Lung (tissue), 12 donors: ENCODE measurements around the gene SHISA8. TPM values are rescaled to one million over a fixed set of nuclear protein-coding genes. Genes with fewer than 3 reads are reported as not detected.

ENCODE experiments used
- ATAC-seq: fragments of 200-7000 bp; cut with Tn5 transposase; one replicate; pipeline ENCODE4 v1.9.1; 2020; ENCODE audit warnings: moderate number of reproducible peaks; ENCODE audit not compliant: insufficient read depth, low FRiP score
- DNase-seq, 3 donors: peaks; one replicate each; pipeline ENCODE4 v3.0.0-alpha.2; 2013 to 2017
- H3K27ac ChIP-seq, 2 donors: one replicate each; pipeline ENCODE4 v1.5.1; 2013; ENCODE audit warnings: mild to moderate bottlenecking in 2 of 2, moderate library complexity in 2 of 2, control low read depth in 1 of 2, inconsistent platforms in 1 of 2, low read depth in 1 of 2, low read length in 1 of 2
- H3K27me3 ChIP-seq, 3 donors: one replicate each; pipeline ENCODE4 v1.5.1; 2013; ENCODE audit warnings: low read length in 2 of 3; ENCODE audit not compliant: control insufficient read depth in 3 of 3, insufficient read depth in 3 of 3
- H3K36me3 ChIP-seq, 4 donors: one replicate each; pipeline ENCODE4 v1.5.1; 2013; ENCODE audit warnings: low read length in 4 of 4, mild to moderate bottlenecking in 1 of 4, moderate library complexity in 1 of 4; ENCODE audit not compliant: control insufficient read depth in 4 of 4, insufficient read depth in 4 of 4
- H3K4me1 ChIP-seq, 5 donors: one replicate each; pipeline ENCODE4 v1.5.1; 2013; ENCODE audit warnings: low read length in 5 of 5, mild to moderate bottlenecking in 2 of 5, moderate library complexity in 1 of 5; ENCODE audit not compliant: control insufficient read depth in 5 of 5, insufficient read depth in 5 of 5
- H3K4me3 ChIP-seq: one replicate; pipeline ENCODE4 v1.5.1; 2013; ENCODE audit warnings: mild to moderate bottlenecking, control low read depth, moderate library complexity
- H3K9ac ChIP-seq, 2 donors: one replicate each; pipeline ENCODE4 v1.5.1; 2013; ENCODE audit warnings: low read length in 2 of 2, control low read depth in 1 of 2; ENCODE audit not compliant: insufficient read depth in 1 of 2
- H3K9me3 ChIP-seq, 4 donors: one replicate each; pipeline ENCODE4 v1.5.1; 2013; ENCODE audit warnings: low read length in 3 of 4, mild to moderate bottlenecking in 1 of 4, moderate library complexity in 1 of 4; ENCODE audit not compliant: control insufficient read depth in 4 of 4, insufficient read depth in 3 of 4
- CTCF ChIP-seq: IDR thresholded peaks from 2 replicates; pipeline ENCODE4 v1.5.1; 2012; ENCODE audit warnings: mild to moderate bottlenecking; ENCODE audit errors: control extremely low read depth, extremely low read depth
- WGBS, 2 donors: extraction: QIAGEN DNeasy Blood & Tissue Kit; methylation state at CpG; one replicate each; pipeline ENCODE4 v1.1.7; 2013; 5-methylcytosine and 5-hydroxymethylcytosine counted together
- polyA plus RNA-seq, 2 donors: library from polyadenylated mRNA; stranded (reverse); fragments of 200-250 nt; gene quantifications; one replicate each; pipeline ENCODE4 v1.2.1, GENCODE V29; 2013
- total RNA-seq, 2 donors: library from RNA; depleted of rRNA in 1 of 2; stranded (reverse); fragments of >200 nt in 1 of 2; gene quantifications; one replicate each; pipeline ENCODE4 v1.2.1, GENCODE V29; 2014 to 2021
- donor health status: control.
- donor health status: control.
- donor health status: Bipolar disorder and iron deficiency.
- donor health status: healthy.
- donor health status: DM: yes; HTN: yes; CAD: no.

SHISA8 gene
- total and polyA plus RNA-seq, 4 donors, result 0.02 to 0.34 TPM; not detected in 2

- H3K27me3 ChIP-seq, result no peaks in the 10 kb centered on the region
- H3K4me3 ChIP-seq, result no peak overlapping the region
- H3K36me3 ChIP-seq, result peaks cover 0 to 11% (median 2%) of the 10 kb centered on the region in 4 donors
- peak overlapping the region in 1 of 2 donors; percentile 79 for H3K27ac ChIP-seq
- ATAC-seq (no peak), DNase-seq (no peak)
- peaks cover 0 to 2% (median 0%) of the 10 kb centered on the region in 5 donors for H3K4me1 ChIP-seq
- no peak for TF ChIP-seq CTCF
- WGBS, 2 donors, result 79 to 81% methylated on average over 13 of the region's 13 CpGs
- H3K9me3 ChIP-seq, result no peaks in the 10 kb centered on the region
- H3K9ac ChIP-seq, result no peak overlapping the region
Measured at GRCh38 chr22:41939981-41940831, 25.3 kb upstream of the SHISA8 start.

- H3K9ac ChIP-seq, result no peak overlapping the region
- no peak for ATAC-seq
Measured at GRCh38 chr22:41936894-41937169, 22.0 kb upstream of the SHISA8 start.

GRCh38 chr22:41935509-41935908 is 20.6 kb upstream of the SHISA8 start:
- H3K4me1 ChIP-seq, result peaks cover 0 to 2% (median 0%) of the 10 kb centered on the region in 5 donors
- no peak for TF ChIP-seq CTCF
- ATAC-seq (no peak), DNase-seq (no peak)
- no peak overlapping the region for H3K9ac ChIP-seq
- 92 to 93% methylated on average over 9 of the region's 9 CpGs for WGBS, 2 donors
- no peak overlapping the region for H3K4me3 ChIP-seq
- H3K9me3 ChIP-seq, result no peaks in the 10 kb centered on the region
- no peaks in the 10 kb centered on the region for H3K27me3 ChIP-seq
- no peak overlapping the region for H3K27ac ChIP-seq
- no peaks in the 10 kb centered on the region for H3K36me3 ChIP-seq

More at GRCh38 chr22:41936894-41937169, 22.0 kb upstream of the SHISA8 start:
- Histone ChIP-seq H3K27ac (no peak overlapping the region), H3K27me3 (no peaks in the 10 kb centered on the region), H3K4me1 (peaks cover 0 to 2% (median 0%) of the 10 kb centered on the region in 5 donors), H3K36me3 (no peaks in the 10 kb centered on the region), H3K4me3 (no peak overlapping the region), H3K9me3 (no peaks in the 10 kb centered on the region)
- DNase-seq, result no peak
- no peak for TF ChIP-seq CTCF
- 98 to 100% methylated on average over 2 of the region's 2 CpGs for WGBS, 2 donors
